PC-3 (cell line): ENCODE results near the gene KATNBL1.

Experiments used
- CTCF ChIP-seq: fragments of 300-600 bp; sonication (generic); conservative IDR thresholded peaks from 2 replicates; pipeline ENCODE4 v1.5.1; 2017; ENCODE audit warnings: antibody characterized with exemption, low read depth, mild to moderate bottlenecking, low read length
- EZH2 ChIP-seq: fragments of 300-600 bp; sonication (generic); IDR thresholded peaks from one replicate; pipeline ENCODE4 v1.6.1; 2017; ENCODE audit warnings: antibody characterized with exemption, mild to moderate bottlenecking, low read length; ENCODE audit not compliant: unreplicated experiment

- TF ChIP-seq CTCF: no peak
- no peak for TF ChIP-seq EZH2
These were observed 51.5 kb downstream of the KATNBL1 start for GRCh38 chr15:34158355-34158754.
